ENCODE measurements around the gene VSTM2L. TPM values are rescaled to one million over a fixed set of nuclear protein-coding genes. Genes with fewer than 3 reads are reported as not detected.

The VSTM2L gene
- total and polyA plus RNA-seq, 2 of the 4 experiments (the other 2 are of a cell fraction) = 0.18 to 0.19 TPM

GRCh38 chr20:37991157-37991866 is 88.4 kb downstream of the VSTM2L start:
- in situ Hi-C loops (cut with MboI; ENCODE audit: low sequenced_read_pairs) (loop anchor here (5.0 kb wide), 1 partner anchor 424 kb away; no protein-coding TSS in a partner anchor), dilution Hi-C loops (cut with HindIII; ENCODE audit: low sequenced_read_pairs, unreplicated experiment) (no loop called here), intact Hi-C loops (cut with micrococcal nuclease) (loop anchor here (10.0 kb wide), 1 partner anchor 167 kb away; no protein-coding TSS in a partner anchor)
- Histone ChIP-seq H2AFZ (replicated peaks; ENCODE audit: low read length, poor library complexity) (no peak overlapping the region), H3K56ac (ENCODE audit: extremely low read depth, insufficient read depth, low read length) (no peak overlapping the region), H2AK5ac (ENCODE audit: low read depth, low read length) (peak overlapping the region; percentile 25; the same call in 1 of the 2 replicates), H3K9ac (ENCODE audit: low read depth, low read length) (no peak overlapping the region), H4K20me1 (ENCODE audit: insufficient read depth, low read length) (peaks cover 26% of the 10 kb centered on the region; the same call in 1 of the 2 replicates), H4K91ac (ENCODE audit: insufficient read depth, low read depth, low read length) (no peak overlapping the region), H3K79me1 (ENCODE audit: low read depth in 1 of 2, low read length in 2 of 2) (peaks cover 0 to 17% of the 10 kb centered on the region in 2 experiments; a peak in 1 of 4 replicates), H3K4ac (ENCODE audit: low read depth, low read length) (peak overlapping the region; percentile 49), H3K27ac (ENCODE audit: insufficient read depth, low read length) (no peak overlapping the region; the same call in 1 of the 2 replicates), H2BK5ac (ENCODE audit: low read depth, low read length, poor library complexity, severe bottlenecking) (no peak overlapping the region), H3K27me3 (ENCODE audit: control insufficient read depth, insufficient read depth, low read length) (no peaks in the 10 kb centered on the region), H4K5ac (ENCODE audit: low read depth, low read length) (no peak overlapping the region), H3K14ac (replicated peaks; ENCODE audit: low read depth, low read length) (peak overlapping the region; percentile 52), H3K4me2 (ENCODE audit: low read depth, low read length) (no peak overlapping the region), H2BK15ac (ENCODE audit: low read depth, low read length) (no peak overlapping the region), H3K36me3 (ENCODE audit: control insufficient read depth, insufficient read depth, low read length) (peaks cover 18% of the 10 kb centered on the region), H2AK9ac (replicated peaks; ENCODE audit: low read depth, low read length, poor library complexity) (no peak overlapping the region), H3K9me1 (ENCODE audit: insufficient read depth, low read length) (peaks cover 18% of the 10 kb centered on the region), H2BK20ac (ENCODE audit: low read depth, low read length) (peak overlapping the region; percentile 13; the same call in 1 of the 2 replicates), H3K4me3 (ENCODE audit: insufficient read depth, low read depth, low read length) (no peak overlapping the region), H4K8ac (ENCODE audit: low read depth in 2 of 2, low read length in 2 of 2) (no peak overlapping the region), H3K4me1 (ENCODE audit: control insufficient read depth, insufficient read depth, low read length) (peaks cover 29% of the 10 kb centered on the region), H3K9me3 (ENCODE audit: control insufficient read depth, insufficient read depth, low read length) (no peaks in the 10 kb centered on the region), H2BK120ac (ENCODE audit: low read depth, low read length) (no peak overlapping the region), H3K23ac (ENCODE audit: low read depth, low read length) (0 out of 2 replicates have a peak overlapping the region, but pooled peaks have one; percentile 24), H3K18ac (ENCODE audit: low read depth, low read length) (no peak overlapping the region)
- ATAC-seq (ENCODE audit: low read depth) = no peak
- BruUV-seq (replicated peaks) = no TSS peak
- WGBS, 2 experiments (ENCODE audit: extremely low coverage in 2 of 2, insufficient read length in 1 of 2) = 20% methylated on average over 2 of the region's 4 CpGs; no CpG with 5 or more reads in 1 of the 2 experiments
- ChIA-PET POLR2A (ENCODE audit: unreplicated experiment) (no interaction called here), CTCF (interaction anchor here (0.7 kb wide), 1 partner anchor 427 kb away, joined by 3 read pairs; no protein-coding TSS in a partner anchor)
- no peak for DNase-seq
- TF ChIP-seq USF2 (IDR thresholded peaks at IDR 0.05; ENCODE audit: low read depth, low read length) (no peak), MXI1 (IDR thresholded peaks at IDR 0.05; ENCODE audit: borderline replicate concordance, low read depth, low read length) (no peak), RAD21 (IDR thresholded peaks at IDR 0.05; ENCODE audit: low read length) (no peak), FOS (IDR thresholded peaks at IDR 0.05; ENCODE audit: low read depth, low read length) (no peak), CHD1 (IDR thresholded peaks at IDR 0.05; ENCODE audit: low read depth, low read length) (no peak), POLR2A (IDR thresholded peaks at IDR 0.05; ENCODE audit: low read depth, low read length) (no peak), MAFK (IDR thresholded peaks at IDR 0.05; ENCODE audit: low read depth, low read length) (no peak), CEBPB (IDR thresholded peaks at IDR 0.05; ENCODE audit: low read depth, low read length) (no peak), CTCF (conservative IDR thresholded peaks at IDR 0.05; ENCODE audit: low read depth, low read length) (no peak), RFX5 (IDR thresholded peaks at IDR 0.05; ENCODE audit: low read depth, low read length) (no peak), SMC3 (IDR thresholded peaks at IDR 0.05; ENCODE audit: low read depth, low read length) (no peak), ELK1 (IDR thresholded peaks at IDR 0.05; ENCODE audit: borderline replicate concordance, low read depth, low read length) (no peak), NFE2L2 (IDR thresholded peaks at IDR 0.05; ENCODE audit: low read depth, low read length) (no peak), MAZ (IDR thresholded peaks at IDR 0.05; ENCODE audit: borderline replicate concordance, low read depth, low read length) (no peak)
